Measurements from ENCODE around the gene ASCC1.

ASCC1 gene

DNA sequence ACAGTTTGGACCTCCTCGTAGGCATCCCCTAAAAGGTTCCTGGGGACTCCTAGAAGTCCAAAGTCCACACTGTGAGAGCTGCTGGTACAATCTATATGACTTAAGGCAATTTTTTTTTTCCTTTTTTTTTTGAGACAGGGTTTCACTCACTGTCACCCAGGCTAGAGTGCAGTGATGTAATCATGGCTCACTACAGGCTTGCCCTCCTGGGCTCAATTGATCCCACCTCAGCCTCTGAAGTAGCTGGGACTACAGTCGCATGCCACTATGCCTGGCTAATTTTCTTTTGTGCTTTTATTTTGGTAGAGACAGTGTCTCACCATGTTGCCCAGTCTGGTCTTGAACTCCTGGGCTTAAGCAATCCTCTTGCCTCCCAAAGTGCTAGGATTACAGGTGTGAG lies 123.1 kb downstream of the ASCC1 start:
- TF ChIP-seq, protein P1, sequence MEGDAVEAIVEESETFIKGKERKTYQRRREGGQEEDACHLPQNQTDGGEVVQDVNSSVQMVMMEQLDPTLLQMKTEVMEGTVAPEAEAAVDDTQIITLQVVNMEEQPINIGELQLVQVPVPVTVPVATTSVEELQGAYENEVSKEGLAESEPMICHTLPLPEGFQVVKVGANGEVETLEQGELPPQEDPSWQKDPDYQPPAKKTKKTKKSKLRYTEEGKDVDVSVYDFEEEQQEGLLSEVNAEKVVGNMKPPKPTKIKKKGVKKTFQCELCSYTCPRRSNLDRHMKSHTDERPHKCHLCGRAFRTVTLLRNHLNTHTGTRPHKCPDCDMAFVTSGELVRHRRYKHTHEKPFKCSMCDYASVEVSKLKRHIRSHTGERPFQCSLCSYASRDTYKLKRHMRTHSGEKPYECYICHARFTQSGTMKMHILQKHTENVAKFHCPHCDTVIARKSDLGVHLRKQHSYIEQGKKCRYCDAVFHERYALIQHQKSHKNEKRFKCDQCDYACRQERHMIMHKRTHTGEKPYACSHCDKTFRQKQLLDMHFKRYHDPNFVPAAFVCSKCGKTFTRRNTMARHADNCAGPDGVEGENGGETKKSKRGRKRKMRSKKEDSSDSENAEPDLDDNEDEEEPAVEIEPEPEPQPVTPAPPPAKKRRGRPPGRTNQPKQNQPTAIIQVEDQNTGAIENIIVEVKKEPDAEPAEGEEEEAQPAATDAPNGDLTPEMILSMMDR (IDR thresholded peaks at IDR 0.05): no peak
- Histone ChIP-seq H3K4me3 (ENCODE audit: low read depth in 1 of 2, low read length in 1 of 2) (no peak overlapping the region), H3K36me3 (peaks cover 16% of the 10 kb centered on the region), H3K4me1 (ENCODE audit: control insufficient read depth in 1 of 2, insufficient read depth in 1 of 2, low read depth in 1 of 2, low read length in 1 of 2) (peaks cover 9 to 10% of the 10 kb centered on the region in 2 experiments), H3K27me3 (peaks cover 26% of the 10 kb centered on the region), H3K9me3 (no peaks in the 10 kb centered on the region), H3K27ac (no peak overlapping the region)

DNA sequence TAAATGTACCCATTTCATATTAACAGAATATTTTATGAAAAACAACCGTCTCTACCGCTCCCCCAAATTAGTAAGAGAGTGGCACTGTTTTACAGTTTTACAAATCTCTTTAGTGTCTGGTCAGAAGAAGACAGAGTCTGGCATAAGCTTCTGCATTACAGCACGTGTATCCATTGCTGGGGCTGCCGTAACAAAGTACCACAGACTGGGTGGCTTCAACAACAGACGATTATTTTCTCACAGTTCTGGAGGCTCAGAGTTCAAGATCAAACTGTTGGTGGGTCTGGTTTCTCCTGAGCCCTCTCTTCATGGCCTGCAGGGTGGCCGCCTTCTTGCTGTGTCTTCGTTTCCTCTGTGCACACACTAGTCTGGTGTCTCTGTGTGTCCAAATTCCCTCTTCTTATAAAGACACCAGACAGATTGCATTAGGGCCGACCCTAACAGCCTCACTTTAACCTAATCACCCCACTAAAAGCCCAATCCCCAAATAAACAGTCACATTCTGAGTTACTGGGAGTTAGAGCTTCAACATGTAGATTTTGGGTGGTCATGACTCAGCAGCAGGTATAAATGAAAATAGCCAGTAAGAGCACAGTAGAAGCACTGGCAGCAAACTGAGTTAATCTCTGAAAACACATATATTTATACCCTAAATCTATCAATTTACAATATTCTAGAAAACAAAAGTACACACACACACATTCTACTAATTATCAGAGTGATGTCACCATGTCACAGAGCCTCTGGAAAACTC lies 123.7 kb downstream of the ASCC1 start:
- Histone ChIP-seq H3K4me1 (ENCODE audit: control insufficient read depth in 1 of 2, insufficient read depth in 1 of 2, low read depth in 1 of 2, low read length in 1 of 2) (peaks cover 13 to 15% of the 10 kb centered on the region in 2 experiments), H3K4me3 (ENCODE audit: low read depth in 1 of 2, low read length in 1 of 2) (no peak overlapping the region), H3K27ac (no peak overlapping the region), H3K27me3 (peaks cover 32% of the 10 kb centered on the region), H3K36me3 (peaks cover 16% of the 10 kb centered on the region), H3K9me3 (no peaks in the 10 kb centered on the region)
- TF ChIP-seq, protein P1 (IDR thresholded peaks at IDR 0.05): no peak

GRCh38 chr10:72090326-72090725 lies 125.8 kb downstream of the ASCC1 start:
- no peak overlapping the region for H3K4me3 ChIP-seq (ENCODE audit: low read depth in 1 of 2, low read length in 1 of 2)
- H3K36me3 ChIP-seq: no peaks in the 10 kb centered on the region
- H3K9me3 ChIP-seq: no peaks in the 10 kb centered on the region
- H3K4me1 ChIP-seq (ENCODE audit: control insufficient read depth in 1 of 2, insufficient read depth in 1 of 2, low read depth in 1 of 2, low read length in 1 of 2): peaks cover 19 to 22% of the 10 kb centered on the region in 2 experiments
- TF ChIP-seq, protein P1 (IDR thresholded peaks at IDR 0.05): no peak
- H3K27ac ChIP-seq: no peak overlapping the region
- H3K27me3 ChIP-seq: peaks cover 53% of the 10 kb centered on the region

DNA sequence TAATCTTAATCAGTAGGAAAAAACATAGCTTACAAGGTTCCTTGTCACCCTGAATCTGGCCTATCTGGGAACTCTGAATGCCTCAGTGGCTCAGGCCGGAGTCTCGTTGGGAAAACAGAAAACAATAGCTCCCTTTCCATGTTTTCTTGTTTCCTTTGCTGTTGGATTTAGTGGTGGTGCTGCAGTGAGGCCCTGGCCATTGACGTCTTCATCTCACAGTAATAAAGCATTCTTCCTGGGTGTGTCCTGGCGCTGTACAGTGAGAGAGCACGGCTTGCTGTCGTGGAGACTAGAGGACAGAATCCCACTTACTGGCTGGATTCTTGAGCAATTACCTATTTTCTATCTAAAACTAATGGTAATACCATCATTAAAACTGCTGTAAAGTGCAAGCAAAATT lies 126.5 kb downstream of the ASCC1 start:
- Histone ChIP-seq H3K27me3 (peaks cover 60% of the 10 kb centered on the region), H3K9me3 (no peaks in the 10 kb centered on the region), H3K36me3 (no peaks in the 10 kb centered on the region), H3K4me1 (ENCODE audit: control insufficient read depth in 1 of 2, insufficient read depth in 1 of 2, low read depth in 1 of 2, low read length in 1 of 2) (peaks cover 19 to 22% of the 10 kb centered on the region in 2 experiments), H3K27ac (no peak overlapping the region), H3K4me3 (ENCODE audit: low read depth in 1 of 2, low read length in 1 of 2) (no peak overlapping the region)
- TF ChIP-seq, protein P1 (IDR thresholded peaks at IDR 0.05): no peak

- Histone ChIP-seq H3K36me3 (no peaks in the 10 kb centered on the region), H3K27me3 (peaks cover 65% of the 10 kb centered on the region), H3K27ac (no peak overlapping the region), H3K4me3 (ENCODE audit: low read depth in 1 of 2, low read length in 1 of 2) (peak overlapping the region; percentile 58 to 59), H3K4me1 (ENCODE audit: control insufficient read depth in 1 of 2, insufficient read depth in 1 of 2, low read depth in 1 of 2, low read length in 1 of 2) (peaks cover 19 to 22% of the 10 kb centered on the region in 2 experiments), H3K9me3 (no peaks in the 10 kb centered on the region)
- TF ChIP-seq, protein P1 (IDR thresholded peaks at IDR 0.05): no peak
These were observed 127.0 kb downstream of the ASCC1 start for GRCh38 chr10:72088889-72089575.

Measured in neutrophil (primary cell).